OCI-LY3 (cell line): ENCODE measurements around the gene MSI2.
A peak's percentile ranks its signal among the peaks of the same experiment; 100 is the strongest.

Experiments
- H2AFZ ChIP-seq: fragments of 200-600, 300-600 bp; shearing (Covaris generic); 2 replicates; pipeline ENCODE4 v1.6.0; 2014; ENCODE audit warnings: antibody characterized with exemption, low read depth, low read length
- H3K27ac ChIP-seq: fragments of 200-600, 300-600 bp; sonication (generic); 2 replicates; pipeline ENCODE4 v1.5.1; 2014; ENCODE audit warnings: mild to moderate bottlenecking, low read length, moderate library complexity, mixed read lengths
- H3K27me3 ChIP-seq: fragments of 200-600, 300-600 bp; sonication (generic); 2 replicates; pipeline ENCODE4 v1.6.1; 2014; ENCODE audit warnings: low read depth, low read length, mixed read lengths
- H3K36me3 ChIP-seq: fragments of 200-600, 300-600 bp; sonication (generic); replicated peaks from 2 replicates; pipeline ENCODE3; 2014; ENCODE audit warnings: low read depth, low read length, mixed read lengths
- H3K4me1 ChIP-seq: fragments of 300-600, 200-600 bp; sonication (generic); 2 replicates; pipeline ENCODE4 v1.6.1; 2014; ENCODE audit warnings: low read length, mixed read lengths
- H3K4me2 ChIP-seq: fragments of 200-600, 300-600 bp; sonication (generic); 2 replicates; pipeline ENCODE4 v1.6.1; 2014; ENCODE audit warnings: low read length, mixed read lengths
- H3K4me3 ChIP-seq: fragments of 300-600, 200-600 bp; sonication (generic); 2 replicates; pipeline ENCODE4 v1.5.1; 2014; ENCODE audit warnings: antibody characterized with exemption, mild to moderate bottlenecking, low read length, moderate library complexity
- H3K79me2 ChIP-seq: fragments of 300-600, 200-600 bp; shearing (Covaris generic); 2 replicates; pipeline ENCODE4 v1.6.1; 2014; ENCODE audit warnings: mild to moderate bottlenecking, low read length, mixed read lengths
- H3K9ac ChIP-seq: fragments of 300-600, 200-600 bp; shearing (Covaris generic); 2 replicates; pipeline ENCODE4 v1.6.0; 2014; ENCODE audit warnings: mild to moderate bottlenecking, low read length, moderate library complexity
- H3K9me3 ChIP-seq: fragments of 200-600, 300-600 bp; shearing (Covaris generic); 2 replicates; pipeline ENCODE4 v1.6.1; 2014; ENCODE audit warnings: low read length, mixed read lengths; ENCODE audit not compliant: insufficient read depth
- H4K20me1 ChIP-seq: fragments of 200-600, 300-600 bp; sonication (generic); 2 replicates; pipeline ENCODE4 v1.6.1; 2016; ENCODE audit warnings: low read length, mixed read lengths; ENCODE audit not compliant: insufficient read depth
- EZH2phosphoT487 ChIP-seq: fragments of 200-600 bp; shearing (Covaris generic); IDR thresholded peaks from 2 replicates; pipeline ENCODE4 v1.6.1; 2018; ENCODE audit warnings: antibody characterized with exemption, mixed run types, low read depth
- TF ChIP-seq, protein P1 (sequence below): fragments of 200-600, 300-600 bp; sonication (generic); IDR thresholded peaks from 2 replicates; pipeline ENCODE4 v1.5.1; 2014; ENCODE audit warnings: antibody characterized with exemption, low read length, low read depth

The MSI2 gene

DNA sequence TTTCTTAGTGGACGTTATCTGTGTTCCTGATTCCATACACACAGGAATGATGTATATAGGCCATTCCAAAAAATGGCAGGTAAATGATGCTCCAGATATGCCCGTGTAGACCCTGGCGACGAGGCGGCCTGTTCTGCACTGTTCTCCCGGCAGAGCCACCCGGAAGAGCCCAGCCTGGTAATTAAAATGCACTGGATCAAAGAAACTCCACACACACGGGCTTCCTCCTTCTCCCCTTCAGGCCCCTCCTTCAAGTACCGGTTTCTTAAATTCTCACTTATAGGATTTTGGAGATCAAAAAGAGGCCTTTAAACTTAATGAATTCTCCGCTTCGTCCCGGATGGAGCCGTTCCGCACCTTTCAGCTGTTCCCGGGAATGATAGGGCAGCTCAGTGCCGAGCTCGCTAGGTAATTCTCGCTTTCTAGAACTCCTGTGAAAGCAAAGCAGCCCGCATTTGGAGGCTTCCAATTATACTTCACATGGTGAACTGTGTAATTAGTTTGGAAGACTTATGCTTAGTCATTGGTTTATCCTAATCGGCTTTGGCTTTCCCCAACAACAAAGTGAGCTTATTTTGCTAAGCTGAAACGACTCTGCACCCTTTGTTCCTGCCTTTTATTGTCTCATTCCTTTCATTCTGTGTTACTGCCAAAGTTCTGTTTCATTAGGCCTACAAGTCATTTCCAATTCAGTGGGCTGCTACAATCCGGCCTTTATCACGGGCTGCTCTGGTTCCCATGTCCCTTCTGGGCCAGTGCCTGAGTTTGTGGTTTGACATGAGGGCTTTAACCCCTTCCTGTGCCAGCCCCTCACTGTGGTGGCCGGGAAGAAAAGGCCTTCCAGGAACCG is 150.0 kb downstream of the MSI2 start:
- Histone ChIP-seq H3K4me3 (no peak overlapping the region), H3K9me3 (no peaks in the 10 kb centered on the region), H3K9ac (no peak overlapping the region), H3K36me3 (no peaks in the 10 kb centered on the region), H3K4me2 (no peak overlapping the region), H2AFZ (no peak overlapping the region), H3K27me3 (no peaks in the 10 kb centered on the region), H3K27ac (no peak overlapping the region), H3K4me1 (peaks cover 20% of the 10 kb centered on the region), H3K79me2 (peaks cover 20% of the 10 kb centered on the region), H4K20me1 (peaks cover 11% of the 10 kb centered on the region)
- no peak for TF ChIP-seq EZH2phosphoT487
- TF ChIP-seq, protein P1, sequence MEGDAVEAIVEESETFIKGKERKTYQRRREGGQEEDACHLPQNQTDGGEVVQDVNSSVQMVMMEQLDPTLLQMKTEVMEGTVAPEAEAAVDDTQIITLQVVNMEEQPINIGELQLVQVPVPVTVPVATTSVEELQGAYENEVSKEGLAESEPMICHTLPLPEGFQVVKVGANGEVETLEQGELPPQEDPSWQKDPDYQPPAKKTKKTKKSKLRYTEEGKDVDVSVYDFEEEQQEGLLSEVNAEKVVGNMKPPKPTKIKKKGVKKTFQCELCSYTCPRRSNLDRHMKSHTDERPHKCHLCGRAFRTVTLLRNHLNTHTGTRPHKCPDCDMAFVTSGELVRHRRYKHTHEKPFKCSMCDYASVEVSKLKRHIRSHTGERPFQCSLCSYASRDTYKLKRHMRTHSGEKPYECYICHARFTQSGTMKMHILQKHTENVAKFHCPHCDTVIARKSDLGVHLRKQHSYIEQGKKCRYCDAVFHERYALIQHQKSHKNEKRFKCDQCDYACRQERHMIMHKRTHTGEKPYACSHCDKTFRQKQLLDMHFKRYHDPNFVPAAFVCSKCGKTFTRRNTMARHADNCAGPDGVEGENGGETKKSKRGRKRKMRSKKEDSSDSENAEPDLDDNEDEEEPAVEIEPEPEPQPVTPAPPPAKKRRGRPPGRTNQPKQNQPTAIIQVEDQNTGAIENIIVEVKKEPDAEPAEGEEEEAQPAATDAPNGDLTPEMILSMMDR: no peak

DNA sequence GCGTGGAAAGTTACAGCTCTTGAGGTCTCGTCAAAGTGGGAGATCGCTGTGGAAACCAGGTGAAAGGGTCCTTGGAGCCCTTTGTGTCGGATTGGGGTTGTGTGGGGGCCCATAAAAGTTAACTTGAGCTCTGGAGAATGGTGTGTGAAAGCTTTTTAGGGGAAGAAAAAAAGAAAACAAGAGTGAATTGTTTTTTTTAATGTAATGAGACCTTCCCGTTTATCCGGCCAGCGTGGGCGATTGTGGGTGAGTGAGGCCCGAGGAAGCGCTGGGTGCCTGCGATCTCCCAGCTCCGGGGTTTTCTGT is 150.6 kb downstream of the MSI2 start:
- peaks cover 11% of the 10 kb centered on the region for H4K20me1 ChIP-seq
- H2AFZ ChIP-seq: no peak overlapping the region
- H3K4me2 ChIP-seq: no peak overlapping the region
- H3K4me3 ChIP-seq: no peak overlapping the region
- TF ChIP-seq, protein P1: no peak
- TF ChIP-seq EZH2phosphoT487: no peak
- H3K27me3 ChIP-seq: no peaks in the 10 kb centered on the region
- H3K79me2 ChIP-seq: peaks cover 20% of the 10 kb centered on the region
- peaks cover 20% of the 10 kb centered on the region for H3K4me1 ChIP-seq
- no peaks in the 10 kb centered on the region for H3K9me3 ChIP-seq
- no peaks in the 10 kb centered on the region for H3K36me3 ChIP-seq
- H3K27ac ChIP-seq: no peak overlapping the region
- H3K9ac ChIP-seq: no peak overlapping the region

DNA sequence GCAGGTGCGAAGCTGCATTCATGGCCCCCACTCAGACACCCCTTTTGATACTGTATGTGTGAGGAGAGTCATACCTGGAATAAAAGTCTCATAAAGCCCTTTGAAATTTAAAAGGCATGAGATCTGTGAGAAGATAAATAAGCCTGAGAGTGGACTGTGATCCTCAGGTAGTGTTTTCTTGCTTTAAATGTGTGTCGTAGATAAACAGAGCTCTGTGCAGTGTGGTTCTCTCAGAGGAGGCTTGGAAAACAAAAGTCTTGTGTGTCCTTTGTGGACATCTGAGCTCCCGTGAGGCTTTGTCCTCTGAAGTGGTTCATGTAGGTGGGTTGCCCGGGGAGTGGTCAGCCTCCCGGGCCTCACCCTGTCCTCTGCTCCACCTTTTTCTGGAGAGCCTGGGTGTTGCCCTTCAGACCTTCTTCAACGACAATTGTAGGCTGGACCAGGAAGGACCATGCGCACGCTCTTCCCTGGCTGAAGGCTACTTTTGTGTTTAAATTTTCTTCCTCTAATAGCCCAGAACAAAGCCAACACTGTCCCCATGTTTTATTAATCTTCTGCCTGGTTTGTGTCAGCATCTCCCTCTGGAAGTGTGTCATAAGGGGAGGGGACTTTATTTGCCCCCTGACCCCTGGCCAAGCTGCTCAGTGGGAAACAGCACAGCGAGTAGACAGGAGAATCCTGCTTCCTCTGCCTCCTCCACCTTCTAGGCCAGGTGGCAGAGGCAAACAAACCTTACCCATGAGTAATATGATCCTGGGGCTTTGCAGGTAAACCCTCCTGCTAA is 151.2 kb downstream of the MSI2 start:
- Histone ChIP-seq H3K27me3 (no peaks in the 10 kb centered on the region), H3K36me3 (no peaks in the 10 kb centered on the region), H4K20me1 (peaks cover 11% of the 10 kb centered on the region), H2AFZ (no peak overlapping the region), H3K79me2 (peaks cover 20% of the 10 kb centered on the region), H3K4me2 (peak overlapping the region; percentile 62), H3K9me3 (no peaks in the 10 kb centered on the region), H3K4me3 (peak overlapping the region; percentile 41), H3K4me1 (peaks cover 20% of the 10 kb centered on the region), H3K9ac (no peak overlapping the region), H3K27ac (peak overlapping the region; percentile 33; the same call in 1 of the 2 replicates)
- no peak for TF ChIP-seq EZH2phosphoT487
- TF ChIP-seq, protein P1: no peak
